Kidney epithelial cell (primary cell): ENCODE results near the gene DGKD. TPM values are rescaled to one million over a fixed set of nuclear protein-coding genes. Genes with fewer than 3 reads are reported as not detected.

Experiments used
- DNase-seq: peaks from one replicate; pipeline ENCODE4 v3.0.0-alpha.2; 2010; ENCODE audit warnings: low read depth
- H3K27me3 ChIP-seq: 2 replicates; pipeline ENCODE4 v1.6.0; 2011; ENCODE audit warnings: low read length; ENCODE audit not compliant: control insufficient read depth, insufficient read depth
- H3K36me3 ChIP-seq: 2 replicates; pipeline ENCODE4 v1.5.1; 2011; ENCODE audit warnings: low read length; ENCODE audit not compliant: control insufficient read depth, insufficient read depth
- H3K4me3 ChIP-seq: 2 replicates; pipeline ENCODE4 v1.5.1; 2011; ENCODE audit warnings: low read depth, mild to moderate bottlenecking, control low read depth, low read length
- total RNA-seq: library from RNA; depleted of rRNA; stranded (reverse); fragments of >200 nt; gene quantifications from 2 replicates; pipeline ENCODE4 v1.2.3, GENCODE V29; 2015
- TF ChIP-seq, protein P1 (sequence below): IDR thresholded peaks from 2 replicates; pipeline ENCODE4 v1.5.1; 2011; ENCODE audit warnings: mild to moderate bottlenecking, moderate library complexity, low read length, control low read depth, inconsistent platforms; ENCODE audit not compliant: insufficient read depth, poor library complexity, severe bottlenecking

The DGKD gene
- total RNA-seq, 1 donor from 2014 or later = 16.0 TPM

DNA sequence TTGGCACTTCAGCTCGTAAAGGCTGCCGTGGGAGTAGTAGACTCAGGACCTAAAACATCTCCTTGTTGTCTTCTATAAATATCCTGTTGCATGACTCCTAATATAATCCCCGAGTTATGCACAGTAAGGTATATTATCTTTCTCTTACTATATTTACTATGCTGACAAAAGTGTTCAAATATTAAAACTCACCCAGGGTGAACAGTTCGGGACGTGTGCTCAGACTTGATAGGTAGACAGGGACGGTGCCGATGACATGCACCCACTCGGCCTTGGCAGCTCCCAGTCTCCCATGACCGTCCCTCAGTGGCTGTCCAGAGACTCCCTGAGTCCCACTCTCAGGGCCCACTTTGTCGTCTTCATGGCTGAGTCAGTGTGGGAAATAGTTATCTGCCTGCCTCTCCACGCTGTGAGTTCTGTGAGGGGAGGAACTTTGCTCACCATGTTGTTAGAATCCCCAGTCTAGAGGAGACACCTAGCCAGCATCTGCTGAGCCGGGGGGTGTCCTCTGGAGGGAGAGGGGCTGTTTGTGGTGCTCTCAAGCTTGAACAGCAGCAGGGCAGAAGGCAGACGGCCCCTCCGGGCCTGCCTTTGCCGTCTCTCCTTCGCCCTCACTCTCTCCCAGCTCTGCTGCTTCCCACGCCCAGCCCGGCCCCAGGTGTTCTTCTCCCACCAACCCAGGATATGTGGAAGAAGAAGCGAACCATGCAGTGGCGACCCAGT lies 75.0 kb downstream of the DGKD start:
- no peaks in the 10 kb centered on the region for H3K27me3 ChIP-seq
- TF ChIP-seq, protein P1, sequence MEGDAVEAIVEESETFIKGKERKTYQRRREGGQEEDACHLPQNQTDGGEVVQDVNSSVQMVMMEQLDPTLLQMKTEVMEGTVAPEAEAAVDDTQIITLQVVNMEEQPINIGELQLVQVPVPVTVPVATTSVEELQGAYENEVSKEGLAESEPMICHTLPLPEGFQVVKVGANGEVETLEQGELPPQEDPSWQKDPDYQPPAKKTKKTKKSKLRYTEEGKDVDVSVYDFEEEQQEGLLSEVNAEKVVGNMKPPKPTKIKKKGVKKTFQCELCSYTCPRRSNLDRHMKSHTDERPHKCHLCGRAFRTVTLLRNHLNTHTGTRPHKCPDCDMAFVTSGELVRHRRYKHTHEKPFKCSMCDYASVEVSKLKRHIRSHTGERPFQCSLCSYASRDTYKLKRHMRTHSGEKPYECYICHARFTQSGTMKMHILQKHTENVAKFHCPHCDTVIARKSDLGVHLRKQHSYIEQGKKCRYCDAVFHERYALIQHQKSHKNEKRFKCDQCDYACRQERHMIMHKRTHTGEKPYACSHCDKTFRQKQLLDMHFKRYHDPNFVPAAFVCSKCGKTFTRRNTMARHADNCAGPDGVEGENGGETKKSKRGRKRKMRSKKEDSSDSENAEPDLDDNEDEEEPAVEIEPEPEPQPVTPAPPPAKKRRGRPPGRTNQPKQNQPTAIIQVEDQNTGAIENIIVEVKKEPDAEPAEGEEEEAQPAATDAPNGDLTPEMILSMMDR = no peak

DNA sequence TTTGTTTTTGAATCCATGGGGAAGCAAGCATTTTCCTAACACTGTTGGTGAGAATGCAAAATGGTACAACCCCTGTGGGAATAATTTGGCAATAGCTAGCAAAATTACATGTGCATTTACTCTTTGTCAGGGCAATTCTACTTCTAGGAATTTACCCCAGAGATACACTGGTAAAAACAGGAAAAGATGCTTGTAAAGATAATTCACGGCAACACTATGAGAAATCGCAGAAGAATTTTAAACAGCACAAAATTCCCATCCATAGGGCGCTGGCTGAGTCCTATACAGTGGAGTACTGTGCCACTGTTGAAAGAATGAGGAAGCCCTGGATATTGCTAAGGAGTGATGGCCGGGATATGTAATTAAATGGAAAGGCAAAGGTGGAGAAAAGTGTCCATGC lies 75.8 kb downstream of the DGKD start:
- DNase-seq = no peak
- H3K36me3 ChIP-seq = no peaks in the 10 kb centered on the region
- H3K4me3 ChIP-seq = no peak overlapping the region
- no peaks in the 10 kb centered on the region for H3K27me3 ChIP-seq
- TF ChIP-seq, protein P1 = no peak

More for the DNA sequence above, 75.0 kb downstream of the DGKD start:
- Histone ChIP-seq H3K4me3 (no peak overlapping the region), H3K36me3 (no peaks in the 10 kb centered on the region)
- no peak for DNase-seq

DNA sequence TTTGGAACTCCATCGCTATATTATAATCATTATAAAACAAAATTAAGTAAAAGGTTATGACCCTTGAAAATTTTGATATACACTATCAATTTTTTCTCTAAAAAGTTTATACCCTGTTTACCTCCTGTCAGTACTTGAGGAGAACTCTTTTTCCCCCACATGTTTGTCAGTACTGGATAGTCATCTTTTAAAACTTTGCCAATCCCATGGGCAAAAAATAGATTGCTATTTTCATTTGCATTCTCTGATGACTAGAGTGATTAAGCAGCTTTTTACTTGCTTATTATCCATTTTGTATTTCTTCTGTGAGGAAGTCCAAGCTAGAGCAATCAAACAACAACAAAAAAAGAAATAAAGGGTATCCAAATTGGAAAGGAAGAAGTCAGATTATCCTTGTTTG lies 76.4 kb downstream of the DGKD start:
- no peak overlapping the region for H3K4me3 ChIP-seq
- no peaks in the 10 kb centered on the region for H3K36me3 ChIP-seq
- no peak for DNase-seq
- TF ChIP-seq, protein P1 = no peak
- no peaks in the 10 kb centered on the region for H3K27me3 ChIP-seq

- TF ChIP-seq, protein P1 = no peak
- H3K36me3 ChIP-seq = no peaks in the 10 kb centered on the region
- no peak for DNase-seq
- H3K4me3 ChIP-seq = no peak overlapping the region
- H3K27me3 ChIP-seq = no peaks in the 10 kb centered on the region
Observed at GRCh38 chr2:233433029-233433428, 78.7 kb downstream of the DGKD start.

DNA sequence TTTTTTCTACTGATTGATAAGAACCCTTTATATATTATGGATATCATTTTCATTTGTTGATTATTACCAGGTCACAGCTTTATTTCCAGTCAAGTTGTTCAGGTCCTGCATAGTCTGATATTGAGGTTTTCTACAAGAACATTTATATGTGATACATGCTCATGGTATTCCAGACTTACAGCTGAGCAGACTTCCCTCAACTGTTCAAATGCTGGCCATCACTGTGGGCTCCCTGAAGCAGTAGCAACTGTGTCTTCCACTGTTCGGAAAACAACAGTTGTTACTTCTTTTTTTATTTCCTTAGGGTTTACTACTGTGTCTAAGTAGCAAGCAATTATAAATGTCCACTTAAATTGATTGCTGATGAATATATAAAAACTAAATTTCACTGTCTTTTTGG lies 79.5 kb downstream of the DGKD start:
- Histone ChIP-seq H3K36me3 (no peaks in the 10 kb centered on the region), H3K4me3 (no peak overlapping the region), H3K27me3 (no peaks in the 10 kb centered on the region)
- no peak for DNase-seq
- TF ChIP-seq, protein P1 = no peak

DNA sequence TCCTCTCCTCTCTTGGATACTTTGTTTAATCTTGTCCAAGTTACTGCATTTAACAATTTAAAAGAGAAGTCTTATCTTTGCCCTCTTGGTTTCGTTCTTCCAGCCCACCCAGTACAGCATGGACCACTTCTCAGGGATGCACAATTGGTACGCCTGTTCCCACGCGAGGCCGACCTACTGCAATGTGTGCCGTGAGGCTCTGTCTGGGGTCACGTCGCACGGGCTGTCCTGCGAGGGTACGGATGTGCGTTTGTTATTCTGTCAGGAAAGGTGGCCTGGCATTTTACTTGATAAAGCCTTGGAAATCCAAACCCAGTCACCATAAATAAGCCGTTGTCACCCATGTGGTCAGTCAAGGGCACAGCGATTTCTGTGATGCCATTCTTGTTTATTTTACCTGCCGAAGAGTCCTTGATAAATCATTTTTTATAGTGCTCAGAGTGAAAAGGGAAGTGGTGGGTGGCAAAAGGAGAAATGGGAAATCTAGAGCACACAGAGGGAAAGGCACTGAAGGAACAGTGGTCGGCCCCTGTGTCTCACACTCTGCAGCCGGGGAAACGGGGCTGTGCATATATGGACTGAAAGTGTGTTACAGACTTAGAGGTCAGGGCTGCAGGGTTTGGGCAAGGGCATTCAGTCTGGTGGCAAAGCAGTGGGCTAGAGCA lies 80.5 kb downstream of the DGKD start:
- no peaks in the 10 kb centered on the region for H3K27me3 ChIP-seq
- TF ChIP-seq, protein P1 = no peak
- DNase-seq = no peak
- no peak overlapping the region for H3K4me3 ChIP-seq
- no peaks in the 10 kb centered on the region for H3K36me3 ChIP-seq
